H1 (cell line): Measurements from ENCODE around the gene FCRL5.

ENCODE experiments used
- CTCF ChIP-seq, 3 experiments: IDR thresholded peaks; 1 replicate in 2 of 3; 2 replicates in 1 of 3; pipeline versions ENCODE4 v1.5.1 to v1.6.1; 2011; ENCODE audit warnings: low read length in 3 of 3, mild to moderate bottlenecking in 3 of 3, inconsistent platforms in 2 of 3, low read depth in 1 of 3, moderate library complexity in 1 of 3; ENCODE audit not compliant: insufficient read depth in 1 of 3; ENCODE audit errors: control extremely low read depth in 1 of 3
- EZH2 ChIP-seq: fragments of 200-600 bp; sonication (generic); IDR thresholded peaks from 2 replicates; pipeline ENCODE4 v1.7.1; 2012; ENCODE audit warnings: low read depth, mild to moderate bottlenecking, moderate library complexity, low read length, inconsistent platforms; ENCODE audit not compliant: severe bottlenecking
- POLR2A ChIP-seq, 2 experiments: IDR thresholded peaks; 1 replicate in 1 of 2; 2 replicates in 1 of 2; pipeline ENCODE4 v1.6.1; 2011; ENCODE audit warnings: low read depth in 2 of 2, low read length in 2 of 2, mild to moderate bottlenecking in 2 of 2; ENCODE audit errors: control extremely low read depth in 1 of 2
- RFX5 ChIP-seq: IDR thresholded peaks from 2 replicates; pipeline ENCODE4 v1.6.1; 2011; ENCODE audit warnings: low read depth, low read length, improper control_type of control experiment, borderline replicate concordance
- TF ChIP-seq, protein P1 (sequence below): IDR thresholded peaks from 2 replicates; pipeline ENCODE4 v1.6.1; 2012; ENCODE audit warnings: inconsistent platforms

GRCh38 chr1:157539568-157539967 lies 12.7 kb downstream of the FCRL5 start:
- TF ChIP-seq, protein P1, sequence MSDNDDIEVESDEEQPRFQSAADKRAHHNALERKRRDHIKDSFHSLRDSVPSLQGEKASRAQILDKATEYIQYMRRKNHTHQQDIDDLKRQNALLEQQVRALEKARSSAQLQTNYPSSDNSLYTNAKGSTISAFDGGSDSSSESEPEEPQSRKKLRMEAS: no peak
- TF ChIP-seq CTCF (IDR thresholded peaks at IDR 0.05; ENCODE audit: control extremely low read depth in 1 of 3, insufficient read depth in 1 of 3, low read depth in 1 of 3, low read length in 3 of 3) (no peak), POLR2A (IDR thresholded peaks at IDR 0.05; ENCODE audit: control extremely low read depth in 1 of 2, low read depth in 2 of 2, low read length in 2 of 2) (no peak), EZH2 (no peak), RFX5 (no peak)
